AG04449 (cell line): ENCODE data around the gene PPP1R13B.

ENCODE experiments used
- CTCF ChIA-PET: fragments of 350-600 bp; formaldehyde crosslinking; extraction: SDS; loops from one replicate; lab custom pipeline; 2021; ENCODE audit warnings: antibody characterized with exemption; lab: Yijun Ruan, JAX
- POLR2A ChIA-PET: fragments of 400-600, 350-600 bp; formaldehyde crosslinking; extraction: SDS; loops from one replicate; lab custom pipeline; 2020; ENCODE audit warnings: antibody characterized with exemption, inconsistent platforms; lab: Yijun Ruan, JAX
- DNase-seq: peaks from one replicate; pipeline ENCODE4 v3.0.0-alpha.2; 2010; ENCODE audit warnings: low read depth, low spot score
- H3K4me3 ChIP-seq: 2 replicates; pipeline ENCODE4 v1.5.1; 2011; ENCODE audit warnings: low read depth, mild to moderate bottlenecking, control low read depth, low read length
- CTCF ChIP-seq: IDR thresholded peaks from one replicate; pipeline ENCODE4 v1.5.1; 2011; ENCODE audit warnings: mild to moderate bottlenecking, moderate library complexity, low read length, control low read depth, inconsistent platforms; ENCODE audit not compliant: insufficient read depth; ENCODE audit errors: missing control alignments

The PPP1R13B gene

GRCh38 chr14:103815253-103815652 is 32.1 kb downstream of the PPP1R13B start:
- POLR2A ChIA-PET, result no interaction called here
- no peak for TF ChIP-seq CTCF
- no peak for DNase-seq
- CTCF ChIA-PET, result interaction anchor here (0.7 to 2.5 kb wide), 2 partner anchors 9 to 11 kb away, joined by 3 to 9 read pairs; no protein-coding TSS in a partner anchor
- H3K4me3 ChIP-seq, result no peak overlapping the region

- POLR2A ChIA-PET, result no interaction called here
- CTCF ChIA-PET, result interaction anchor here (0.6 to 6.2 kb wide), 5 partner anchors 10 to 240 kb away, joined by 3 to 86 read pairs (median 4); no protein-coding TSS in a partner anchor
- TF ChIP-seq CTCF, result no peak
- DNase-seq, result no peak
- no peak overlapping the region for H3K4me3 ChIP-seq
Measured at GRCh38 chr14:103811189-103811588, 36.2 kb downstream of the PPP1R13B start.

GRCh38 chr14:103808403-103809001 is 38.9 kb downstream of the PPP1R13B start:
- CTCF ChIA-PET, result interaction anchor here (0.6 to 6.2 kb wide), 35 partner anchors 8 to 269 kb away, joined by 3 to 86 read pairs (median 4); partner anchors contain the start of gene TDRD9
- no peak for DNase-seq

GRCh38 chr14:103806805-103807204 is 40.6 kb downstream of the PPP1R13B start:
- ChIA-PET CTCF (interaction anchor here (0.9 to 6.2 kb wide), 14 partner anchors 10 to 175 kb away, joined by 3 to 86 read pairs (median 6); a partner anchor contains a TSS), POLR2A (no interaction called here)
- no peak overlapping the region for H3K4me3 ChIP-seq
- TF ChIP-seq CTCF, result no peak
- no peak for DNase-seq

More at GRCh38 chr14:103808403-103809001, 38.9 kb downstream of the PPP1R13B start:
- POLR2A ChIA-PET, result interaction anchor here (0.6 to 0.9 kb wide), 2 partner anchors 102 to 106 kb away, joined by 3 read pairs; no protein-coding TSS in a partner anchor
- no peak overlapping the region for H3K4me3 ChIP-seq
- peak; percentile 82 for TF ChIP-seq CTCF

GRCh38 chr14:103805708-103806107 is 41.7 kb downstream of the PPP1R13B start:
- ChIA-PET POLR2A (no interaction called here), CTCF (interaction anchor here (0.7 to 6.2 kb wide), 17 partner anchors 9 to 835 kb away, joined by 3 to 86 read pairs (median 4); a partner anchor contains a TSS)
- H3K4me3 ChIP-seq, result no peak overlapping the region
- no peak for DNase-seq
- no peak for TF ChIP-seq CTCF

- H3K4me3 ChIP-seq, result no peak overlapping the region
- ChIA-PET POLR2A (no interaction called here), CTCF (interaction anchor here (1.3 to 1.5 kb wide), 2 partner anchors 178 to 190 kb away, joined by 3 to 4 read pairs; no protein-coding TSS in a partner anchor)
- DNase-seq, result peak; percentile 44
- TF ChIP-seq CTCF, result no peak
Measured at GRCh38 chr14:103803661-103804060, 43.7 kb downstream of the PPP1R13B start.
